ENCODE results near the gene NUMA1.

The NUMA1 gene

GRCh38 chr11:72002841-72003775 lies 77.2 kb downstream of the NUMA1 start:
- Histone ChIP-seq H3K4me1 (peaks cover 19% of the 10 kb centered on the region), H3K36me3 (peaks cover 77% of the 10 kb centered on the region), H3K4me2 (no peak overlapping the region), H3K27ac (no peak overlapping the region), H3K9me3 (no peaks in the 10 kb centered on the region), H3K4me3 (no peak overlapping the region), H3K9ac (no peak overlapping the region), H4K20me1 (peaks cover 73% of the 10 kb centered on the region), H3K27me3 (no peaks in the 10 kb centered on the region)
- no peak for TF ChIP-seq Cebpa-rat (IDR thresholded peaks at IDR 0.05)

GRCh38 chr11:72001834-72002591 lies 78.3 kb downstream of the NUMA1 start:
- no peak overlapping the region for H3K9ac ChIP-seq
- TF ChIP-seq Cebpa-rat (IDR thresholded peaks at IDR 0.05): no peak

GRCh38 chr11:72001285-72001684 lies 79.1 kb downstream of the NUMA1 start:
- H3K9ac ChIP-seq: no peak overlapping the region
- no peaks in the 10 kb centered on the region for H3K9me3 ChIP-seq
- no peak for TF ChIP-seq Cebpa-rat (IDR thresholded peaks at IDR 0.05)
- H3K4me3 ChIP-seq: no peak overlapping the region
- H3K27ac ChIP-seq: no peak overlapping the region
- H3K27me3 ChIP-seq: no peaks in the 10 kb centered on the region
- H3K4me1 ChIP-seq: peaks cover 21% of the 10 kb centered on the region
- no peak overlapping the region for H3K4me2 ChIP-seq
- peaks cover 55% of the 10 kb centered on the region for H4K20me1 ChIP-seq
- peaks cover 65% of the 10 kb centered on the region for H3K36me3 ChIP-seq

More at GRCh38 chr11:72001834-72002591, 78.3 kb downstream of the NUMA1 start:
- Histone ChIP-seq H3K4me3 (no peak overlapping the region), H4K20me1 (peaks cover 62% of the 10 kb centered on the region), H3K4me2 (no peak overlapping the region), H3K9me3 (no peaks in the 10 kb centered on the region), H3K27me3 (no peaks in the 10 kb centered on the region), H3K27ac (no peak overlapping the region), H3K4me1 (peaks cover 21% of the 10 kb centered on the region), H3K36me3 (peaks cover 67% of the 10 kb centered on the region)

- Histone ChIP-seq H3K9ac (no peak overlapping the region), H4K20me1 (peaks cover 45% of the 10 kb centered on the region), H3K27ac (no peak overlapping the region), H3K4me3 (no peak overlapping the region), H3K4me1 (peaks cover 21% of the 10 kb centered on the region), H3K9me3 (no peaks in the 10 kb centered on the region), H3K4me2 (no peak overlapping the region), H3K36me3 (peaks cover 65% of the 10 kb centered on the region), H3K27me3 (no peaks in the 10 kb centered on the region)
- no peak for TF ChIP-seq Cebpa-rat (IDR thresholded peaks at IDR 0.05)
These were observed 80.0 kb downstream of the NUMA1 start for GRCh38 chr11:72000202-72000867.

- peaks cover 40% of the 10 kb centered on the region for H4K20me1 ChIP-seq
- no peak for TF ChIP-seq Cebpa-rat (IDR thresholded peaks at IDR 0.05)
- no peak overlapping the region for H3K4me3 ChIP-seq
- no peaks in the 10 kb centered on the region for H3K9me3 ChIP-seq
- no peak overlapping the region for H3K9ac ChIP-seq
- H3K36me3 ChIP-seq: peaks cover 65% of the 10 kb centered on the region
- peak overlapping the region; percentile 66; the same call in 1 of the 2 replicates for H3K4me2 ChIP-seq
- H3K4me1 ChIP-seq: peaks cover 21% of the 10 kb centered on the region
- H3K27ac ChIP-seq: no peak overlapping the region; the same call in 1 of the 2 replicates
- no peaks in the 10 kb centered on the region for H3K27me3 ChIP-seq
These were observed 80.5 kb downstream of the NUMA1 start for GRCh38 chr11:71999798-72000197.

GRCh38 chr11:71999362-71999761 lies 81.0 kb downstream of the NUMA1 start:
- H4K20me1 ChIP-seq: peaks cover 35% of the 10 kb centered on the region
- H3K9me3 ChIP-seq: 0 out of 2 replicates have a peak, but pooled peaks cover under 1% of the 10 kb centered on the region
- peak overlapping the region; percentile 66 for H3K4me2 ChIP-seq
- no peak for TF ChIP-seq Cebpa-rat (IDR thresholded peaks at IDR 0.05)
- H3K36me3 ChIP-seq: peaks cover 65% of the 10 kb centered on the region
- peak overlapping the region; percentile 71 for H3K27ac ChIP-seq
- peaks cover 21% of the 10 kb centered on the region for H3K4me1 ChIP-seq
- H3K27me3 ChIP-seq: no peaks in the 10 kb centered on the region
- H3K9ac ChIP-seq: no peak overlapping the region
- no peak overlapping the region for H3K4me3 ChIP-seq

GRCh38 chr11:71998649-71999310 lies 81.6 kb downstream of the NUMA1 start, which contains the start of gene IL18BP:
Gene IL18BP (plus strand): TSS chr11:71998909. CDS start chr11:71999985, 1,076 bp downstream.
- no peak within 1 kb of the TSS for H3K9ac ChIP-seq
- H3K27ac ChIP-seq: peak within 1 kb of the TSS; percentile 71
- H3K4me1 ChIP-seq: peaks cover 21% of the 10 kb centered on the region
- H3K4me3 ChIP-seq: no peak within 1 kb of the TSS; the same call in 1 of the 2 replicates
- H4K20me1 ChIP-seq: peaks cover 30% of the 10 kb centered on the region
- peaks cover 60% of the 10 kb centered on the region for H3K36me3 ChIP-seq
- H3K4me2 ChIP-seq: peak within 1 kb of the TSS; percentile 66
- no peak for TF ChIP-seq Cebpa-rat (IDR thresholded peaks at IDR 0.05)
- peaks cover 4% of the 10 kb centered on the region; the same call in 1 of the 2 replicates for H3K9me3 ChIP-seq
- no peaks in the 10 kb centered on the region for H3K27me3 ChIP-seq

- no peak overlapping the region for H3K9ac ChIP-seq
- H3K27ac ChIP-seq: no peak overlapping the region; the same call in 1 of the 2 replicates
- H3K4me1 ChIP-seq: peaks cover 21% of the 10 kb centered on the region
- H3K4me3 ChIP-seq: no peak overlapping the region
- H3K36me3 ChIP-seq: peaks cover 52% of the 10 kb centered on the region
- TF ChIP-seq Cebpa-rat (IDR thresholded peaks at IDR 0.05): no peak
- H3K9me3 ChIP-seq: peaks cover 4% of the 10 kb centered on the region; the same call in 1 of the 2 replicates
- no peak overlapping the region for H3K4me2 ChIP-seq
- no peaks in the 10 kb centered on the region for H3K27me3 ChIP-seq
- H4K20me1 ChIP-seq: peaks cover 22% of the 10 kb centered on the region
These were observed 82.3 kb downstream of the NUMA1 start for GRCh38 chr11:71998061-71998460.

GRCh38 chr11:71997594-71997993 lies 82.7 kb downstream of the NUMA1 start:
- no peaks in the 10 kb centered on the region for H3K27me3 ChIP-seq
- peaks cover 4% of the 10 kb centered on the region; the same call in 1 of the 2 replicates for H3K9me3 ChIP-seq
- H3K27ac ChIP-seq: no peak overlapping the region
- H3K4me3 ChIP-seq: no peak overlapping the region
- peaks cover 18% of the 10 kb centered on the region for H4K20me1 ChIP-seq
- H3K4me2 ChIP-seq: no peak overlapping the region
- peaks cover 48% of the 10 kb centered on the region for H3K36me3 ChIP-seq
- TF ChIP-seq Cebpa-rat (IDR thresholded peaks at IDR 0.05): no peak
- no peak overlapping the region for H3K9ac ChIP-seq
- peaks cover 21% of the 10 kb centered on the region for H3K4me1 ChIP-seq
